Endothelial cell of umbilical vein (primary cell): ENCODE results near the gene DXO. TPM values are rescaled to one million over a fixed set of nuclear protein-coding genes. Genes with fewer than 3 reads are reported as not detected.

Source experiments
- BruUV-seq: library from RNA; stranded (reverse); fragments of 400-500 nt; replicated peaks from 2 replicates; lab custom pipeline; 2021; lab: Mats Ljungman, UMichigan
- CTCF ChIA-PET: fragments of 300-600, 350-600 bp; sonication (Branson Sonifier 250); formaldehyde crosslinking; loops from one replicate; lab custom pipeline; 2021; ENCODE audit warnings: antibody characterized with exemption, inconsistent platforms; lab: Charles Lee
- POLR2A ChIA-PET: fragments of 300-600, 350-600 bp; sonication (Branson Sonifier 250); formaldehyde crosslinking; loops from one replicate; lab custom pipeline; 2021; ENCODE audit warnings: antibody characterized with exemption, inconsistent platforms; lab: Charles Lee
- DNase-seq: peaks from one replicate; pipeline ENCODE4 v3.0.0-alpha.2; 2011; ENCODE audit warnings: low read depth, low spot score
- FAIRE-seq: peaks from 2 replicates; lab custom pipeline; 2011; peaks lifted over from hg19 to GRCh38; lab: Jason Lieb, UNC
- H2AFZ ChIP-seq: 2 replicates; pipeline ENCODE4 v1.6.0; 2012; ENCODE audit warnings: low read depth, low read length, control low read depth, inconsistent platforms
- H3K27ac ChIP-seq: 2 replicates; pipeline ENCODE4 v1.5.1; 2011; ENCODE audit warnings: low read depth, mild to moderate bottlenecking, control low read depth, low read length, moderate library complexity; ENCODE audit not compliant: insufficient read depth
- H3K27me3 ChIP-seq, 2 experiments: 2 replicates each; pipeline versions ENCODE4 v1.6.0 to v1.6.1; 2011; ENCODE audit warnings: low read length in 2 of 2, mixed read lengths in 1 of 2; ENCODE audit not compliant: control insufficient read depth in 2 of 2, insufficient read depth in 2 of 2
- H3K36me3 ChIP-seq, 2 experiments: 2 replicates in 1 of 2; 3 replicates in 1 of 2; pipeline ENCODE4 v1.5.1; 2011; ENCODE audit warnings: low read length in 2 of 2, mild to moderate bottlenecking in 1 of 2, moderate library complexity in 1 of 2; ENCODE audit not compliant: control insufficient read depth in 2 of 2, insufficient read depth in 2 of 2; ENCODE audit errors: extremely low read depth in 1 of 2
- H3K4me1 ChIP-seq: 3 replicates; pipeline ENCODE4 v1.5.1; 2011; ENCODE audit warnings: mild to moderate bottlenecking, low read length; ENCODE audit not compliant: control insufficient read depth, insufficient read depth; ENCODE audit errors: extremely low read depth
- H3K4me2 ChIP-seq: 2 replicates; pipeline ENCODE4 v1.6.1; 2011; ENCODE audit warnings: low read length, control low read depth, mixed read lengths; ENCODE audit not compliant: insufficient read depth
- H3K4me3 ChIP-seq, 3 experiments: fragments of 200-600 bp in 1 of 3; sonication (generic), shearing (Covaris generic) in 1 of 3; replicated peaks in 1 of 3; 2 replicates each; pipeline ENCODE4 v1.5.1; 2011 to 2016; ENCODE audit warnings: control low read depth in 3 of 3, low read length in 3 of 3, mild to moderate bottlenecking in 2 of 3, inconsistent platforms in 1 of 3, low read depth in 1 of 3, moderate library complexity in 1 of 3; ENCODE audit not compliant: insufficient read depth in 1 of 3
- H3K79me2 ChIP-seq: 2 replicates; pipeline ENCODE4 v1.6.0; 2012; ENCODE audit warnings: low read length, inconsistent platforms; ENCODE audit not compliant: control insufficient read depth, insufficient read depth
- H3K9ac ChIP-seq: replicated peaks from 2 replicates; pipeline ENCODE3; 2011; ENCODE audit warnings: low read length, control low read depth; ENCODE audit not compliant: insufficient read depth; ENCODE audit errors: extremely low read depth
- H3K9me1 ChIP-seq: replicated peaks from 3 replicates; pipeline ENCODE4 v1.6.0; 2011; ENCODE audit warnings: mild to moderate bottlenecking, low read length; ENCODE audit not compliant: control insufficient read depth, insufficient read depth; ENCODE audit errors: extremely low read depth
- H3K9me3 ChIP-seq: replicated peaks from 2 replicates; pipeline ENCODE4 v1.5.1; 2012; ENCODE audit warnings: low read length, inconsistent platforms; ENCODE audit not compliant: control insufficient read depth, insufficient read depth
- H4K20me1 ChIP-seq: replicated peaks from 2 replicates; pipeline ENCODE3; 2011; ENCODE audit warnings: mild to moderate bottlenecking, low read length; ENCODE audit not compliant: control insufficient read depth, insufficient read depth; ENCODE audit errors: extremely low read depth
- CTCF ChIP-seq, 2 donors: IDR thresholded peaks; 1 replicate in 1 of 2; 2 replicates in 1 of 2; pipeline ENCODE4 v1.5.1; 2011; ENCODE audit warnings: low read length in 2 of 2, mild to moderate bottlenecking in 2 of 2, moderate library complexity in 2 of 2, control low read depth in 1 of 2, inconsistent platforms in 1 of 2, low read depth in 1 of 2; ENCODE audit not compliant: insufficient read depth in 1 of 2; ENCODE audit errors: extremely low read depth in 1 of 2
- EZH2 ChIP-seq: IDR thresholded peaks from 2 replicates; pipeline ENCODE4 v1.6.1; 2012; ENCODE audit warnings: borderline replicate concordance, low read depth, mild to moderate bottlenecking, moderate library complexity, low read length, inconsistent platforms; ENCODE audit not compliant: severe bottlenecking
- FOS ChIP-seq: IDR thresholded peaks from 2 replicates; pipeline ENCODE4 v1.6.1; 2011; ENCODE audit warnings: mild to moderate bottlenecking, low read length, moderate library complexity, borderline replicate concordance; ENCODE audit not compliant: insufficient read depth
- GATA2 ChIP-seq: IDR thresholded peaks from 2 replicates; pipeline ENCODE4 v1.7.0; 2011; ENCODE audit warnings: low read depth, mild to moderate bottlenecking, moderate library complexity, mixed read lengths, low read length; ENCODE audit not compliant: insufficient read length, insufficient read depth
- JUN ChIP-seq: IDR thresholded peaks from 2 replicates; pipeline ENCODE4 v1.6.1; 2011; ENCODE audit warnings: borderline replicate concordance, low read depth; ENCODE audit not compliant: insufficient read length, insufficient read depth
- MAX ChIP-seq: IDR thresholded peaks from 2 replicates; pipeline ENCODE4 v1.6.1; 2011; ENCODE audit not compliant: insufficient read depth, insufficient read length
- MYC ChIP-seq: IDR thresholded peaks from one replicate; pipeline ENCODE4 v1.6.1; 2011; ENCODE audit warnings: mild to moderate bottlenecking, low read depth, low read length
- POLR2A ChIP-seq: IDR thresholded peaks from 2 replicates; pipeline ENCODE4 v1.6.1; 2012; ENCODE audit warnings: low read depth, mild to moderate bottlenecking, control low read depth, low read length
- POLR2AphosphoS5 ChIP-seq: IDR thresholded peaks from 2 replicates; pipeline ENCODE4 v1.6.1; 2012; ENCODE audit warnings: low read depth, mild to moderate bottlenecking, control low read depth, low read length, moderate library complexity; ENCODE audit not compliant: insufficient read depth
- dilution Hi-C: fragments of 300-500 bp; cut with MboI; formaldehyde crosslinking; loops from one replicate; pipeline ENCODE4 v1.15.0; 2019; ENCODE audit warnings: low sequenced_read_pairs; ENCODE audit not compliant: extremely low pct_ligation_motif_present
- intact Hi-C: fragments of 100-400 bp; cut with micrococcal nuclease; formaldehyde crosslinking; loops from one replicate; pipeline ENCODE4 v1.10.0; 2022
- polyA plus RNA-seq, 4 experiments: library from polyadenylated mRNA; depleted of rRNA in 3 of 4; stranded (reverse) in 3 of 4; unstranded in 1 of 4; fragments of >200 nt; gene quantifications; 2 replicates each; pipeline versions ENCODE4 v1.2.1 to v1.2.3, GENCODE V29; 2011 to 2012; ENCODE audit warnings: missing spikeins in 1 of 4
- total RNA-seq: library from RNA; stranded (reverse); gene quantifications from 2 replicates; pipeline ENCODE4 v1.2.3, GENCODE V29; 2021

DXO gene
- total and polyA plus RNA-seq, 2 donors (not counting 3 experiments of a cell fraction or from before 2014, with no cell fraction given), result 20.7 to 34.9 TPM

- Histone ChIP-seq H3K9ac (no peak overlapping the region), H3K36me3 (peaks cover 0 to 10% of the 10 kb centered on the region in 2 experiments), H3K9me3 (no peaks in the 10 kb centered on the region), H3K9me1 (no peaks in the 10 kb centered on the region), H3K4me2 (no peak overlapping the region), H4K20me1 (no peaks in the 10 kb centered on the region), H3K79me2 (no peaks in the 10 kb centered on the region), H3K4me1 (no peaks in the 10 kb centered on the region), H3K4me3 (no peak overlapping the region), H3K27me3 (no peaks in the 10 kb centered on the region), H2AFZ (no peak overlapping the region), H3K27ac (no peak overlapping the region)
- ChIA-PET CTCF (interaction anchor here (2.4 kb wide), 1 partner anchor 27 kb away, joined by 9 read pairs; no protein-coding TSS in a partner anchor), POLR2A (no interaction called here)
- dilution Hi-C loops, result no loop called here
- TF ChIP-seq MYC (no peak), CTCF (IDR thresholded peaks at IDR 0.05; ENCODE audit: extremely low read depth in 1 of 2, insufficient read depth in 1 of 2, low read depth in 1 of 2, low read length in 2 of 2) (no peak), MAX (no peak), EZH2 (no peak), POLR2AphosphoS5 (no peak), POLR2A (no peak), FOS (no peak), JUN (no peak), GATA2 (no peak)
- intact Hi-C loops, result no loop called here
- BruUV-seq, result no TSS peak
- FAIRE-seq, result no peak
- DNase-seq, result no peak
Measured at GRCh38 chr6:31979238-31979898, 7.4 kb upstream of the DXO start.
